HepG2 (cell line): ENCODE results near the gene KANSL1. TPM values are rescaled to one million over a fixed set of nuclear protein-coding genes. Genes with fewer than 3 reads are reported as not detected.
"Not testable (repeated sequence)": the region's sequence is repeated elsewhere in the genome, so short reads cannot be mapped to it uniquely, and the experiment has no call there.

Experiments used
- ATAC-seq: fragments of 200-7000 bp; cut with Tn5 transposase; 3 replicates; pipeline ENCODE4 v1.9.1; 2020; ENCODE audit warnings: mild to moderate bottlenecking, moderate library complexity
- BruUV-seq: library from RNA; stranded (reverse); fragments of 400-500 nt; replicated peaks from 2 replicates; lab custom pipeline; 2021; lab: Mats Ljungman, UMichigan
- CTCF ChIA-PET: fragments of 300-600 bp; formaldehyde crosslinking; extraction: SDS; loops from one replicate; lab custom pipeline; 2021; ENCODE audit warnings: low total read pairs, inconsistent platforms, low intra/inter-chr PET ratio; lab: Yijun Ruan, JAX
- POLR2A ChIA-PET: fragments of 350-600 bp; sonication (Branson Sonifier 250); formaldehyde crosslinking; loops from one replicate; lab custom pipeline; 2020; ENCODE audit warnings: antibody characterized with exemption, inconsistent platforms; lab: Yijun Ruan, JAX
- DNase-seq: peaks from one replicate; pipeline ENCODE4 v3.0.0-alpha.2; 2015; ENCODE audit warnings: low spot score
- FAIRE-seq: peaks from 3 replicates; lab custom pipeline; 2011; peaks lifted over from hg19 to GRCh38; lab: Jason Lieb, UNC
- H2AFZ ChIP-seq: one replicate; pipeline ENCODE4 v1.6.1; 2011; ENCODE audit warnings: low read length, inconsistent platforms
- H3K27ac ChIP-seq: fragments of 300-600 bp; 3 replicates; pipeline ENCODE4 v1.8.0; 2011; ENCODE audit warnings: mixed run types, mild to moderate bottlenecking, mixed read lengths, low read length, inconsistent platforms; ENCODE audit not compliant: insufficient read depth; ENCODE audit errors: extremely low read length
- H3K27me3 ChIP-seq, 2 experiments: fragments of 200-600 bp in 1 of 2; 2 replicates in 1 of 2; 3 replicates in 1 of 2; pipeline versions ENCODE4 v1.6.0 to v1.8.0; 2011; ENCODE audit warnings: low read length in 2 of 2, mild to moderate bottlenecking in 2 of 2, moderate library complexity in 2 of 2, inconsistent platforms in 1 of 2; ENCODE audit not compliant: insufficient read depth in 2 of 2, control insufficient read depth in 1 of 2
- H3K36me3 ChIP-seq, 2 experiments: fragments of 200-600 bp in 1 of 2; replicated peaks in 1 of 2; 2 replicates in 1 of 2; 3 replicates in 1 of 2; pipeline versions ENCODE4 v1.5.1 to v1.8.0; 2011; ENCODE audit warnings: low read length in 2 of 2, inconsistent platforms in 1 of 2; ENCODE audit not compliant: insufficient read depth in 2 of 2, control insufficient read depth in 1 of 2
- H3K4me1 ChIP-seq: 2 replicates; pipeline ENCODE4 v1.5.1; 2012; ENCODE audit warnings: low read length, inconsistent platforms; ENCODE audit not compliant: insufficient read depth
- H3K4me2 ChIP-seq: 2 replicates; pipeline ENCODE4 v1.6.0; 2011; ENCODE audit warnings: low read depth, low read length, inconsistent platforms
- H3K4me3 ChIP-seq, 3 experiments: fragments of 200-600 bp in 1 of 3; sonication (generic), shearing (Covaris generic) in 1 of 3; replicated peaks in 1 of 3; 2 replicates each; pipeline ENCODE4 v1.5.1; 2011 to 2016; ENCODE audit warnings: low read length in 3 of 3, inconsistent platforms in 2 of 3, low read depth in 2 of 3, mild to moderate bottlenecking in 2 of 3, control low read depth in 1 of 3, mixed read lengths in 1 of 3; ENCODE audit not compliant: insufficient read depth in 1 of 3
- H3K79me2 ChIP-seq: one replicate; pipeline ENCODE4 v1.6.1; 2011; ENCODE audit warnings: low read length, inconsistent platforms; ENCODE audit not compliant: insufficient read depth
- H3K9ac ChIP-seq: 2 replicates; pipeline ENCODE4 v1.6.0; 2011; ENCODE audit warnings: mild to moderate bottlenecking, low read depth, low read length, inconsistent platforms; ENCODE audit not compliant: insufficient read depth
- H3K9me3 ChIP-seq: 2 replicates; pipeline ENCODE4 v1.5.1; 2012; ENCODE audit warnings: mild to moderate bottlenecking, low read length
- H4K20me1 ChIP-seq: 2 replicates; pipeline ENCODE4 v1.6.0; 2011; ENCODE audit warnings: inconsistent platforms, mild to moderate bottlenecking, low read length, moderate library complexity; ENCODE audit not compliant: insufficient read depth
- RBM22 ChIP-seq: fragments of 200-400 bp; formaldehyde crosslinking; optimal IDR thresholded peaks from 2 replicates; pipeline ENCODE3; 2017; ENCODE audit warnings: mild to moderate bottlenecking, low read length, moderate library complexity
- SRF ChIP-seq: IDR thresholded peaks from 2 replicates; pipeline ENCODE4 v1.6.1; 2011; ENCODE audit warnings: mild to moderate bottlenecking, low read depth, low read length, moderate library complexity
- ZNF121 ChIP-seq: sonication (generic); formaldehyde crosslinking; IDR thresholded peaks from 2 replicates; pipeline ENCODE4 v1.5.0; 2020; ENCODE audit warnings: mild to moderate bottlenecking, missing genetic modification reagents
- ZNF780A ChIP-seq: sonication (generic); formaldehyde crosslinking; IDR thresholded peaks from 2 replicates; pipeline ENCODE4 v1.8.0; 2022; ENCODE audit warnings: mild to moderate bottlenecking, missing genetic modification reagents, moderate library complexity
- WGBS: methylation state at CpG from one replicate; pipeline ENCODE4 v1.1.6; 2017; ENCODE audit warnings: low lambda C conversion rate; 5-methylcytosine and 5-hydroxymethylcytosine counted together
- in situ Hi-C: cut with HindIII; loops from 2 replicates; pipeline ENCODE4 v1.10.0; 2017; ENCODE audit warnings: low pct_unique_long_range_greater_than_20kb; ENCODE audit not compliant: extremely low pct_ligation_motif_present
- intact Hi-C: fragments of 100-400 bp; cut with micrococcal nuclease; formaldehyde crosslinking; loops from one replicate; pipeline ENCODE4 v1.10.0; 2022; ENCODE audit not compliant: unreplicated experiment
- polyA plus RNA-seq, 8 experiments: library from polyadenylated mRNA; depleted of rRNA in 3 of 8; stranded (reverse) in 7 of 8; unstranded in 1 of 8; fragments of >200 nt; fragmentation: Illumina TruSeq in 4 of 8; extraction: Trizol in 4 of 8; gene quantifications; 2 replicates each; pipeline versions ENCODE4 v1.2.1 to v1.2.3, GENCODE V29; 2011 to 2016; ENCODE audit warnings: low read depth in 4 of 8, missing spikeins in 1 of 8, mixed read lengths in 1 of 8; ENCODE audit not compliant: insufficient read depth in 1 of 8
- total RNA-seq, 5 experiments: library from RNA; depleted of rRNA; stranded (reverse); fragments of >200 nt; fragmentation: Illumina TruSeq; extraction: Trizol; gene quantifications; 2 replicates each; pipeline ENCODE4 v1.2.3, GENCODE V29; 2016; ENCODE audit warnings: low read depth in 1 of 5

KANSL1 gene
- total and polyA plus RNA-seq, 2 of the 13 experiments (the other 11 are each of a cell fraction or from before 2014, with no cell fraction given), result 24.0 to 59.6 TPM

GRCh38 chr17:46088595-46088994 is 104.6 kb downstream of the KANSL1 start:
- H3K27me3 ChIP-seq, result no peaks in the 10 kb centered on the region
- no peak for FAIRE-seq

GRCh38 chr17:46087871-46088270 is 105.4 kb downstream of the KANSL1 start:
- WGBS, result 98% methylated on average over 4 of the region's 4 CpGs
- Histone ChIP-seq H3K79me2 (peaks cover 63% of the 10 kb centered on the region), H4K20me1 (peaks cover 17% of the 10 kb centered on the region), H3K36me3 (peaks cover 10 to 54% of the 10 kb centered on the region in 2 experiments)
- ATAC-seq, POLR2A ChIA-PET, H2AFZ ChIP-seq, H3K4me3 ChIP-seq, H3K4me1 ChIP-seq, H3K27me3 ChIP-seq, H3K27ac ChIP-seq, H3K9me3 ChIP-seq, FAIRE-seq, H3K4me2 ChIP-seq, in situ Hi-C loops, H3K9ac ChIP-seq, intact Hi-C loops, DNase-seq, CTCF ChIA-PET, BruUV-seq: not testable (repeated sequence)

More at GRCh38 chr17:46088595-46088994, 104.6 kb downstream of the KANSL1 start:
- no peak for DNase-seq
- no TSS peak for BruUV-seq
- Histone ChIP-seq H3K4me3 (no peak overlapping the region), H3K36me3 (peaks cover 10 to 56% of the 10 kb centered on the region in 2 experiments)
- CTCF ChIA-PET, result no interaction called here
- 100% methylated on average over 2 of the region's 2 CpGs for WGBS
- intact Hi-C loops, result no loop called here
- TF ChIP-seq ZNF121 (CRISPR knock-in tag) (peak; percentile 73), SRF (no peak), ZNF780A (no peak), RBM22 (peak; percentile 16)
- TF ChIP-seq, all 625 proteins: peak for 2
- Histone ChIP-seq H3K27ac (no peak overlapping the region), H3K9me3 (no peaks in the 10 kb centered on the region), H3K9ac (no peak overlapping the region), H4K20me1 (peaks cover 13% of the 10 kb centered on the region), H3K4me1 (no peaks in the 10 kb centered on the region), H2AFZ (no peak overlapping the region), H3K4me2 (no peak overlapping the region), H3K79me2 (peaks cover 61% of the 10 kb centered on the region)
- ATAC-seq, result no peak
- POLR2A ChIA-PET, result no interaction called here
- in situ Hi-C loops, result no loop called here
